Measurements from ENCODE around the gene PEX26.
A peak's percentile ranks its signal among the peaks of the same experiment; 100 is the strongest.
"Not testable (repeated sequence)": the region's sequence is repeated elsewhere in the genome, so short reads cannot be mapped to it uniquely, and the experiment has no call there.

Gene PEX26

GRCh38 chr22:18077639-18078328, at the start of gene PEX26:
Gene PEX26 (plus strand): TSS chr22:18077990. CDS start chr22:18078377, 387 bp downstream.
- peak; percentile 96 for DNase-seq

- DNase-seq = no peak
Observed at GRCh38 chr22:18028817-18029527, 48.8 kb upstream of the PEX26 start.

GRCh38 chr22:18029686-18030267, 48.0 kb upstream of the PEX26 start:
- DNase-seq = no peak

GRCh38 chr22:18031695-18032454, 45.9 kb upstream of the PEX26 start:
- no peak for DNase-seq

- DNase-seq = no peak
Observed at GRCh38 chr22:18032455-18033101, 45.2 kb upstream of the PEX26 start.

GRCh38 chr22:18033204-18033998, 44.4 kb upstream of the PEX26 start:
- DNase-seq = no peak

- no peak for DNase-seq
Observed at GRCh38 chr22:18034076-18034475, 43.7 kb upstream of the PEX26 start.

GRCh38 chr22:18035751-18036150, 42.0 kb upstream of the PEX26 start:
- DNase-seq = no peak

GRCh38 chr22:18040898-18041297, 36.9 kb upstream of the PEX26 start:
- DNase-seq = not testable (repeated sequence)

- DNase-seq = no peak
Observed at GRCh38 chr22:18042685-18043084, 35.1 kb upstream of the PEX26 start.

- no peak for DNase-seq
Observed at GRCh38 chr22:18044548-18045271, 33.1 kb upstream of the PEX26 start.

- DNase-seq = no peak
Observed at GRCh38 chr22:18045794-18046193, 32.0 kb upstream of the PEX26 start.

GRCh38 chr22:18048041-18048440, 29.7 kb upstream of the PEX26 start:
- no peak for DNase-seq

- no peak for DNase-seq
Observed at GRCh38 chr22:18048441-18048898, 29.3 kb upstream of the PEX26 start.

- DNase-seq = no peak
Observed at GRCh38 chr22:18050065-18050464, 27.7 kb upstream of the PEX26 start.

- not testable (repeated sequence) for DNase-seq
Observed at GRCh38 chr22:18051113-18051512, 26.7 kb upstream of the PEX26 start.

GRCh38 chr22:18053216-18053946, 24.4 kb upstream of the PEX26 start:
- not testable (repeated sequence) for DNase-seq

GRCh38 chr22:18055619-18056160, 22.1 kb upstream of the PEX26 start:
- DNase-seq = no peak

GRCh38 chr22:18056161-18056666, 21.6 kb upstream of the PEX26 start:
- DNase-seq = no peak

Data from CD4-positive, alpha-beta T cell treated with Interleukin-4 for 1 hour (primary cell).